Smooth muscle cell (in vitro differentiated cells): Measurements from ENCODE around the gene CSNK1G3. TPM values are rescaled to one million over a fixed set of nuclear protein-coding genes. Genes with fewer than 3 reads are reported as not detected.

Source experiments
- DNase-seq: peaks from one replicate; lab custom pipeline; 2025; ENCODE audit not compliant: unreplicated experiment; lab: John Stamatoyannopoulos, UW
- H2AFZ ChIP-seq: fragments of 200-600 bp; sonication (generic); 2 replicates; pipeline ENCODE4 v1.6.0; 2016; ENCODE audit warnings: antibody characterized with exemption, low read depth, mild to moderate bottlenecking
- H3F3A ChIP-seq: fragments of 200-600 bp; sonication (generic); 2 replicates; pipeline ENCODE4 v1.6.0; 2017; ENCODE audit warnings: antibody characterized with exemption, low read depth
- H3K27ac ChIP-seq: fragments of 200-600 bp; sonication (generic); 2 replicates; pipeline ENCODE4 v1.5.1; 2016; ENCODE audit warnings: low read depth, mild to moderate bottlenecking
- H3K27me3 ChIP-seq: fragments of 200-600 bp; sonication (generic); 2 replicates; pipeline ENCODE4 v1.6.1; 2016; ENCODE audit warnings: low read depth, mild to moderate bottlenecking
- H3K36me3 ChIP-seq: fragments of 200-600 bp; sonication (generic); 2 replicates; pipeline ENCODE4 v1.5.1; 2016; ENCODE audit warnings: low read depth
- H3K4me1 ChIP-seq: fragments of 200-600 bp; sonication (generic); 2 replicates; pipeline ENCODE4 v1.5.1; 2016; ENCODE audit warnings: low read depth
- H3K4me2 ChIP-seq: fragments of 200-600 bp; sonication (generic); 2 replicates; pipeline ENCODE4 v1.6.0; 2016; ENCODE audit warnings: mild to moderate bottlenecking
- H3K4me3 ChIP-seq: fragments of 200-600 bp; sonication (generic); 2 replicates; pipeline ENCODE4 v1.5.1; 2016; ENCODE audit warnings: mild to moderate bottlenecking
- H3K79me2 ChIP-seq: fragments of 200-600 bp; sonication (generic); 2 replicates; pipeline ENCODE4 v1.6.0; 2016; ENCODE audit warnings: low read depth, mild to moderate bottlenecking
- H3K9ac ChIP-seq: fragments of 200-600 bp; sonication (generic); 2 replicates; pipeline ENCODE4 v1.6.0; 2016; ENCODE audit warnings: low read depth
- H3K9me3 ChIP-seq: fragments of 200-600 bp; sonication (generic); replicated peaks from 2 replicates; pipeline ENCODE4 v1.5.1; 2016; ENCODE audit warnings: low read depth
- H4K20me1 ChIP-seq: fragments of 200-600 bp; sonication (generic); 2 replicates; pipeline ENCODE4 v1.6.0; 2016; ENCODE audit warnings: low read depth
- CTCF ChIP-seq: fragments of 200-600 bp; sonication (generic); IDR thresholded peaks from 2 replicates; pipeline ENCODE4 v1.5.1; 2017; ENCODE audit warnings: borderline replicate concordance, mild to moderate bottlenecking, antibody characterized with exemption; ENCODE audit not compliant: insufficient read depth, poor library complexity, severe bottlenecking
- WGBS: methylation state at CpG from one replicate; pipeline ENCODE4 v1.1.7; 2016; ENCODE audit warnings: low lambda C conversion rate; 5-methylcytosine and 5-hydroxymethylcytosine counted together
- polyA plus RNA-seq: library from polyadenylated mRNA; unstranded; fragments of >200 nt; fragmentation: Nextera tagmentation; extraction: Ambion mirVana; gene quantifications from 2 replicates; pipeline ENCODE4 v1.2.1, GENCODE V29; 2016
- total RNA-seq: library from RNA; depleted of rRNA; stranded (reverse); fragments of >200 nt; gene quantifications from 2 replicates; pipeline ENCODE4 v1.2.3, GENCODE V29; 2014

The CSNK1G3 gene
- total and polyA plus RNA-seq, 2 experiments from 2014 or later = 25.9 to 68.3 TPM

GRCh38 chr5:123571927-123572326 lies 60.0 kb downstream of the CSNK1G3 start:
- DNase-seq = no peak
- Histone ChIP-seq H2AFZ (no peak overlapping the region), H3K9ac (no peak overlapping the region), H3K4me3 (no peak overlapping the region), H3K27me3 (no peaks in the 10 kb centered on the region), H3K9me3 (no peaks in the 10 kb centered on the region), H3K36me3 (peaks cover 14% of the 10 kb centered on the region), H3K79me2 (peaks cover 18% of the 10 kb centered on the region), H3K4me2 (no peak overlapping the region), H3K4me1 (no peaks in the 10 kb centered on the region), H4K20me1 (peaks cover 33% of the 10 kb centered on the region), H3K27ac (no peak overlapping the region), H3F3A (no peaks in the 10 kb centered on the region)
- no peak for TF ChIP-seq CTCF

GRCh38 chr5:123578390-123578789 lies 66.4 kb downstream of the CSNK1G3 start:
- H3K4me1 ChIP-seq = peaks cover 14% of the 10 kb centered on the region
- no peaks in the 10 kb centered on the region for H3K9me3 ChIP-seq
- no peak overlapping the region for H3K9ac ChIP-seq
- H3K36me3 ChIP-seq = peaks cover 28% of the 10 kb centered on the region
- no peak overlapping the region for H3K27ac ChIP-seq
- no peaks in the 10 kb centered on the region for H3K27me3 ChIP-seq
- H3K4me2 ChIP-seq = no peak overlapping the region
- no peaks in the 10 kb centered on the region for H3F3A ChIP-seq
- H4K20me1 ChIP-seq = peaks cover 2% of the 10 kb centered on the region
- no peak for TF ChIP-seq CTCF
- DNase-seq = no peak
- peaks cover 3% of the 10 kb centered on the region for H3K79me2 ChIP-seq
- H3K4me3 ChIP-seq = no peak overlapping the region
- H2AFZ ChIP-seq = no peak overlapping the region

- Histone ChIP-seq H3K27ac (no peak overlapping the region), H4K20me1 (no peaks in the 10 kb centered on the region), H3K27me3 (no peaks in the 10 kb centered on the region), H3F3A (no peaks in the 10 kb centered on the region), H3K9ac (no peak overlapping the region), H3K4me3 (no peak overlapping the region), H3K4me2 (no peak overlapping the region), H3K36me3 (peaks cover 33% of the 10 kb centered on the region), H3K79me2 (peaks cover 9% of the 10 kb centered on the region), H2AFZ (no peak overlapping the region), H3K9me3 (no peaks in the 10 kb centered on the region), H3K4me1 (peaks cover 14% of the 10 kb centered on the region)
- TF ChIP-seq CTCF = no peak
- WGBS = 96% methylated on average over 3 of the region's 3 CpGs
- no peak for DNase-seq
Measured at GRCh38 chr5:123579410-123579809, 67.4 kb downstream of the CSNK1G3 start.

- peaks cover 9% of the 10 kb centered on the region for H3K79me2 ChIP-seq
- H3F3A ChIP-seq = no peaks in the 10 kb centered on the region
- H3K9ac ChIP-seq = no peak overlapping the region
- H3K4me3 ChIP-seq = no peak overlapping the region
- DNase-seq = no peak
- 84% methylated on average over 4 of the region's 4 CpGs for WGBS
- peaks cover 19% of the 10 kb centered on the region for H3K36me3 ChIP-seq
- no peak overlapping the region for H3K4me2 ChIP-seq
- TF ChIP-seq CTCF = no peak
- H4K20me1 ChIP-seq = peaks cover 4% of the 10 kb centered on the region
- H3K27me3 ChIP-seq = no peaks in the 10 kb centered on the region
- no peaks in the 10 kb centered on the region for H3K9me3 ChIP-seq
- H3K4me1 ChIP-seq = peaks cover 14% of the 10 kb centered on the region
- no peak overlapping the region for H3K27ac ChIP-seq
- H2AFZ ChIP-seq = no peak overlapping the region
Measured at GRCh38 chr5:123582550-123583285, 70.7 kb downstream of the CSNK1G3 start.
